NCI-H1092 treated with DMSO at 0.1 percent for 48 hours (cell line): ENCODE data around the gene ANGPTL2.

Source experiments
- DNase-seq: peaks from one replicate; lab custom pipeline; 2025; lab: John Stamatoyannopoulos, UW

ANGPTL2 gene

GRCh38 chr9:127093319-127094020 is 29.0 kb downstream of the ANGPTL2 start:
- no peak for DNase-seq

DNA sequence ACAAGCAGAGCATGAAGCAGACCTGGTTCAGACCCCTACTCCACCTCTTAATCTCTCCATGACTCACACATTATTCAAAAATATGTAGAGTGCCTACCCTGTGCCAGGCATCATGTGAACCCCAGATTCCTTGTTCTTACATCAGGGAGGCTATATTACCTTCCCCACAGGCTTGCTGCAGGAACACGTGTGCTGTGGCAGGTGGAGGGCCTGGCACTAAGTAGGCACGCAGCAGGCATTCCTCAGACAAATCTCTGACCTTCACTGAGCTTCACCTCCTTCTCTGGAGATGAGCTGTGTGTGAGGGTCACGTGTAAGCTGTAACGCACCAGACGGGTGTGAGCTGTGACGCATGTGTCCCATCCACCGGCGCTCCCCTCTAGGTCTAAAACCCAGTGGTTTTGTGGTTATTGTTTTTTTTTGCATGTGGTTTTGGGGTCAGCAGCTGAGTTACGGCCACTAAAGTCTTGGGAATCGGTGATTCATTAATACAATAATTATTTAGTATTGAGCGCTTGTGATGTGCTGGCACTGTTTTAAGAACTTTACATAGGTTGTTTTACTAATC is 30.3 kb downstream of the ANGPTL2 start:
- DNase-seq: no peak

- no peak for DNase-seq
Observed at GRCh38 chr9:127091526-127091925, 30.9 kb downstream of the ANGPTL2 start.

DNA sequence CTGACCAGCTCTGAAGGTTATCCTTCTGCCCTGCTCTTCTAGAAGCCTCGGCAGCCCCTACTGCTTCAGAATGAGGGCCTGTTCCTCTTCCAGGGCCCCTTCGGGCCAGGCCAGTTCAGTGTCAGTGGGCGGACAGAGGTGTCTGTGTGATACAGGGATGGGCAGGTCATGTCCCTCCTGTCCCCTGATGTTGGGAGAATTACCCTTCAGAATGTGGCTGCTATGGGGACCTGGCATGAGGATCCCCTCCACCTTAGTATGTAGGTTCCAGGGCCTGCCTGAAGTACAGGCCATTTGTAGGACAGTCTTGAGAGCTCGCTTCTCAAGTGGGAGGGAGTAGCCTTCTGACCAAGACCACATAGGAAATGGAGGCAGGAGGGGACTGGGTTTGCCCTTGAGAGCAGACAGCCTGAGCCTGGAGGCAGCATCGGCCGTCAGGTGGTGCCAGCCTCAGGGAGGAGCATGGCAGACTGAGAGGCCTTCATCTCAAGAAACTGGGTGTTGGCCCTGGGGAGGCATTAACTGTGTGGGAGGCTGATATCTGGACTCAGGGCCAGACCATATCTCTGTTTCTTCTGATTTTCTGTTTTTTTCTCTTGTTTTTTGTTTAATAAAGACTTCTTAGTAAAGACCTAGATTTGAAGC is 32.0 kb downstream of the ANGPTL2 start:
- DNase-seq: no peak

DNA sequence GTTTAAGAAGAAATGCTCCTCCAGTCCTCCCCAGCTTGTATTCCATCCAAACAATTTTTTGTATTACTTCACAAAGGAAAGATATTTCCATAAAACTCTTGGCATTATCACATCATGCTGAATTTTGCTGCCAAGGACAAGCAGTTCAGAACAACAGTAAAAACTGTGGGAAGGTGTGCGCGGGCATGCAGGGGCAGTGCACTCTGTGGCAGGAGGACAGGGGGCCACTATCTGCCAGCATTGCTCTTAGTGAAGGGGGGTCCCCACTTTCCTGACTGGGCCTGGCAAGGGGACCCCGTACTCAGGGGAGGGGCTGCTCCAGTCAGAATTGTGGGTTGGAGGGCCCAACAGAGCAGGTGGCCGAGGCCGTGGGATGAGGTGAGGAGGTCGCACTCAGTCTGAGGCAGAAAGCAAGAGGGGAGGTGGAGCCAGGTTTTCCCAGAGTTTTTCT is 32.8 kb downstream of the ANGPTL2 start:
- DNase-seq: no peak

DNA sequence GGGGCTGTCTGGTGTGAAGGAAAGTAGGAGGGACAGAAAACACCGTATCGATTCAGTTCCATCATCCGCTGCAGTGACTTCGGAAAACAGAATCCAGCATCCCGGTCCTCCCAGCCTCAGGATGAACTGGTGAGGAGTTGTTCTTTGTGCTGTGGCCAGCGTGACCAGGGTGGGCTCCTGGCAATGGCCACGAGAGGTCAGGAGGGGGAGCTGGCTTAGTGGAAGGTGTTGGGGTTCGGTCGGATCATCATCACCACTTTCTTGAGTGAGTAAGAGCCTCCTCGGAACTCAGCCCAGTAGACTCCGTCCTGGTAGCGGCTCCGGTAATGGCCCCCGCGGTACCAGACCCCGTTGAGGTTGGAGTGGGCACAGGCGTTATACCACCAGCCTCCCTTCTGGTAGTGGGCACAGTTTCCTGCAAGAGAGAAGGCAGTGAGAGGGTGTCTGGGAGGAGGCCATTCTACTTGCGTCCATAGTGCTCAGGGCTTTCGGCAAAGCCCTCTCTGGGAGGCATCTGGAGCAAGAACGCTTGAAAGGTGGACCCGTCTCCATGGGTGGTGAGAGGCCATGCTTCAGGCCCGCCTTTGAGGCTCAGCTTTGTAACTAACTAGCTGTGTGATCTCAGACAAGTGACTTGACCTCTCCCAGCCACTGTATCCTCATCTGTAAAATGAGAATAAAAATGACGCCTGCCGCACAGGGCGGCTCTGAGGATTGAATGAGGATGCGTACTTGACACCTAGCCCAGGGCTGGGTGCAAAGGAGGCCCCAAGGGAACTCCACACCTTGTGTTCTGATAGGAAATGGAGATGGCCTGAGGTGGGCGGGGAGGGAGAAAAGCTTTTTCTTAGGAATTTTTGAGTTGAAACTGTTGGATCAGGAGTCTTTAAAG is 33.5 kb downstream of the ANGPTL2 start:
- DNase-seq: no peak

- DNase-seq: no peak
Observed at GRCh38 chr9:127087836-127088235, 34.6 kb downstream of the ANGPTL2 start.

DNA sequence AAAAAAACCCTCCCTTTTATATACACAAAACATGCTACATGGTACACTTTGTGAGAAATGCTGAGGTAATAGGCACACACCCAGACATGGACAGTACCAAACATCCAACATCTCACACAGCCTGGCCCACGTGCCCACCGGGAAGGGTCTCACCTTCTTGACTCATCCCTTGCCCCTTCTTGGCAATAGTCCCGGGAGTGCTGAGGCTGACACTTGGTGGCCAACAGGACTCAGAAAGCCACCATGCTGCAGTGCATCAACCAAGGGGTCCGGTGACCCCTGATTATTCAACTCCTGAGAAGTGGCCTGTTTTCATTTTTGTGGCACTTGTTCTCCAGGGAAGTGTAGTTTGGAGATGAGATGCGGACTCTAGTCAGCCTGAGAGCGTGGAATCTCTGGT is 35.0 kb downstream of the ANGPTL2 start:
- no peak for DNase-seq

DNA sequence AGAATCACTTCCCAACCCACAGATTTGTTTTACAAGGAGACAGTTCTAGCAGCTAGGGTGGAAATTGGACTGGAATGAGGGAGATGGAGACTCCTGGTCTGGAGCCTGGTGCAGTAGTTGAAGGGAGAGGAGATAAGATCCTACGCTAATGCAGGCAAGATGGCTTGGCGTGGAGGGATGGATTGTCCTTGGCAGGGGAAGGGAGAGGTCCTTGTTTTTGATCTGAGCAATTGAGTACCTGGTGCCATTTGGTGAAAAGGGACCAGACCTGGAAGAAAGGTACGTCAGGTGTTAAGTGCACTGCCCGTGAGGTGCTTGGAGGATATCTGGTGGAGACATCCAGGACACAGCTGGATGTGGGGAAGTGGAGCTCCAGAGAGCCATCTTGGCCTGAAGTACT is 35.7 kb downstream of the ANGPTL2 start:
- no peak for DNase-seq

GRCh38 chr9:127085186-127085585 is 37.2 kb downstream of the ANGPTL2 start:
- no peak for DNase-seq

DNA sequence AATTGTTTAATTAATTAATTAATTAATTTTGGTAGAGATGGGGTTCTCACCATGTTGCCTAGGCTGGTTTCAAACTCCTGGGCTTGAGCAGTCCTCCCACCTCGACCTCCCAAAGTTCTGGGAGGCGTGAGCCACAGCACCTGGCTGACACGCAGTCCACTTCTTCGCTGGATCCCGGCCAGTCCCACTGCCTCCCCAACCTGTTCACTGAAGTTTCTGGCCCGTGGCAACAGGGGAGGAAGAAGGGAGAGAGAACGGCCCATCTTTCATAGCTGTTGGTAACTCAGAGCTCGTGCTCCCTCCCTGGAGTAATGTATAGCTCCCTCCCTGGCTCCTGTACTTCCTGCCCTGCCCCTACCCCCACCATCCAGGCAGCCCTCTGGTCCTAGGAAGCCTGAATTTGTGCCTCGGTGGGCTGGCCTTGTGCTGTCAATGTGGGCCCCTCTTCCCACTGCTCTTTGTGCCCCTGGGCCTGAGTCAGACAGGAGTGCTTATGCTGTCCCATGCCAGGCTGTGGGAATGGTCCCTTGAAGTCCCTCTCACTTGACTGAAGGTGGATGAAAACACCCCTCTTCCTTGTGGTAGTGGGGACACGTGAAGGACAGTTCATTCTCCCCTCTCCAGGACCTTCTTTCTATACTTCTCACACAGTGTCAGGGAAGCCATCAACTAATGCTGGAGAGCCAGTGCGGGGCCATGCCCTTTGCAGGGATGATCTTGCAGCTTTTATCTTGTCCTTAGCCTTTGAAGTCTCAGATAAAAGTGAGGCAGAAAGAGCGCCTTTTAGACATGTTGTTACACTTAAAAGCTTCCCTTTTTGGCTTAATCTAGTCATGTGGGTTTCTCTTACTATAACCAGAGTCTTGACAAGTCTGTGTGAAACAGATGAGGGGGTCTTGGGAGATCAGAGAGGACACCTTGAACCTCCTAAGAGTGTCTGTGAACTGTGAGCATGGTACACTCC is 38.1 kb downstream of the ANGPTL2 start:
- no peak for DNase-seq

- no peak for DNase-seq
Observed at GRCh38 chr9:127083138-127083980, 39.1 kb downstream of the ANGPTL2 start.

- DNase-seq: no peak
Observed at GRCh38 chr9:127081250-127082185, 40.9 kb downstream of the ANGPTL2 start.

DNA sequence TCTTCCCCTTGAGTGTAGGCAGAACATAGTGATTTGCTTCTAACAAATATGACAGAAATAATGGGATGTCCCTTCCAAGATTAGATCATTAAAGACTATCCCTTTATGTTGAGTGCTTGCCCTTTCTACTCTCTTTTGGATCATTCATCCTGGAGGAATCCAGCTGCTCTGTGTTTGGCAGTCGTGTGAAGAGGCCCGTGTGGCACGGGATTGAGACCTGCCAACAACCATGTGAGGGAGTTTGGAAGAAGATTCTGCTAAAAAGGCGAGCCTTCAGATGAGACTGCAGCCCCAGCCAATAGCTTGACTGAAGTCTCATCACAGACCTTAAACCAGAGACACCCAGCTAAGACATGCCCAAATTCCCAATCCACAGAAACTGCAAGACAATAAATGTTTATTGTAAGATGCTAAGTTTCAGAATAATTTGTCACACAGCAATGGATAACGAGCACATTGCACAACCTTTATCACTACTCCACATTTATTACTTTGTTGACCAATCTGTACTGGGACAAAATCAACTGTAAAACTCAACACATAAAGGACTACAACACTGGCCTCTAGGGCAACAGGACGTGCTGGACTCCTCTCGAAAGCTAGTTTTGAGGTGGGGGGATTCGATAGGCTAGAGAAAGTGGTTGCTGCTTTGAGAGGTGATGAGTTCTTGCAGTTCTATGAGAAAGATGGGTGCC is 42.8 kb downstream of the ANGPTL2 start:
- DNase-seq: no peak

GRCh38 chr9:127078988-127079387 is 43.4 kb downstream of the ANGPTL2 start:
- no peak for DNase-seq

- no peak for DNase-seq
Observed at GRCh38 chr9:127078336-127078735, 44.1 kb downstream of the ANGPTL2 start.

DNA sequence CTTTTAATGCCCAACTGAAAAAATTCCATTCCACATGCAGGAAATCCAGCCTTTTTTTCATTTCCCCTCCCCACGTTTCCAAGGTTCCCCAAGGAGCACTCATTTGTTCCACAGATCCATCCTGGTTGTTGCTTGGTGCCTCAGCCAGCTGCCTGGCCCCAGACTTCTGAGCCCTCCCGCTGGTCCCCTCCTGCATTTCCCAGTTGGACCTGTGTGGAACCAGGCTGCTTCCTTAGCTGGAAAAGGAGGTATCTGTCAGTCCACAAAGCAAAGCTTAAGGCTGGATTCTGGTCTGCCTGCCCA is 44.8 kb downstream of the ANGPTL2 start:
- DNase-seq: no peak

GRCh38 chr9:127076860-127077643 is 45.4 kb downstream of the ANGPTL2 start:
- no peak for DNase-seq
